K562 (cell line): ENCODE measurements around the gene AGAP4.
"Not testable (repeated sequence)": the region's sequence is repeated elsewhere in the genome, so short reads cannot be mapped to it uniquely, and the experiment has no call there.

ENCODE experiments used
- KAT7 ChIP-seq: sonication (generic); formaldehyde crosslinking; IDR thresholded peaks from 2 replicates; pipeline ENCODE4 v1.8.0; 2022; ENCODE audit warnings: missing genetic modification reagents, mild to moderate bottlenecking, borderline replicate concordance
- MYC ChIP-seq, 2 experiments: fragments of 250-450 bp in 1 of 2; sonication (Bioruptor Pico) in 1 of 2; IDR thresholded peaks; 2 replicates each; pipeline versions ENCODE4 v1.5.1 to v1.6.1; 2012 to 2021; ENCODE audit warnings: low read depth in 2 of 2, borderline replicate concordance in 1 of 2, improper control_type of control experiment in 1 of 2, low read length in 1 of 2, mild to moderate bottlenecking in 1 of 2, moderate library complexity in 1 of 2
- NR2C1 ChIP-seq, 2 experiments: fragments of 450-650 bp; IDR thresholded peaks; 2 replicates each; pipeline ENCODE4 v1.6.1; 2017; ENCODE audit warnings: mild to moderate bottlenecking in 2 of 2, antibody characterized with exemption in 1 of 2, inconsistent platforms in 1 of 2, missing compliant biosample characterization in 1 of 2, missing genetic modification characterization in 1 of 2
- PHF21A ChIP-seq: fragments of 450-650 bp; IDR thresholded peaks from 2 replicates; pipeline ENCODE4 v1.6.1; 2017; ENCODE audit warnings: low read depth, borderline replicate concordance
- POLR2AphosphoS2 ChIP-seq: IDR thresholded peaks from 2 replicates; pipeline ENCODE4 v1.6.1; 2012; ENCODE audit warnings: low read length, improper control_type of control experiment
- U2AF1 ChIP-seq: fragments of 200-400 bp; formaldehyde crosslinking; optimal IDR thresholded peaks from 2 replicates; pipeline ENCODE3; 2017; ENCODE audit warnings: mild to moderate bottlenecking, low read depth, low read length, moderate library complexity
- ZNF274 ChIP-seq: IDR thresholded peaks from 2 replicates; pipeline ENCODE4 v1.6.1; 2011; ENCODE audit warnings: low read depth, mild to moderate bottlenecking, low read length, moderate library complexity, borderline replicate concordance
- ZNF3 ChIP-seq: fragments of 250-450 bp; sonication (Bioruptor Pico); IDR thresholded peaks from 2 replicates; pipeline ENCODE4 v1.5.0; 2021; ENCODE audit warnings: mild to moderate bottlenecking, moderate library complexity
- TF ChIP-seq, protein P1 (sequence below), 3 experiments: IDR thresholded peaks in 2 of 3; conservative IDR thresholded peaks in 1 of 3; 2 replicates each; pipeline ENCODE4 v1.5.1; 2011 to 2012; ENCODE audit warnings: low read length in 3 of 3, mild to moderate bottlenecking in 3 of 3, control low read depth in 2 of 3, improper control_type of control experiment in 1 of 3, inconsistent platforms in 1 of 3, low read depth in 1 of 3, mixed read lengths in 1 of 3, moderate library complexity in 1 of 3; ENCODE audit not compliant: insufficient read depth in 2 of 3
- TF ChIP-seq, protein P2 (sequence below): sonication (generic); formaldehyde crosslinking; IDR thresholded peaks from 2 replicates; pipeline ENCODE4 v1.8.1; 2022; ENCODE audit warnings: missing genetic modification reagents
- TF ChIP-seq, protein P3 (sequence below): sonication (generic); IDR thresholded peaks from 2 replicates; pipeline ENCODE4 v1.6.1; 2016

DNA sequence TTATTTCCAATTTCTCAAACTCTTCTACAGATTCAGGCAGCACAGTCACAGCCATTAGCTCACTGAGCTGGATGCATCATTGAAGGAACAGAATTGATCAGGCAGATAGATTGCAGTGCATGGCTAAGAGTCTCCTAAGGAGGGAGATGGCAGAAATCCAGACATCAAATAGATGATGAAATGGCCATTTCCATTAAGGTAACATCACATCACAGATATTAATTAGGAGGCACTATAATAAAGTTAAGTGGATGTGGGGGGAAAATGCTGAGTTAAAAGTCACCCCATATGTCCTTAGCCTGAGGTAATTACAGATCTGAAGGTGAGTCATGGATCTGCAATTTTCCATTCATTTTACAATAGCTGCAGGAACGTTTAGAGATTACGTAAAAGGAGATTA lies 35.6 kb upstream of the AGAP4 start:
- TF ChIP-seq ZNF3 (CRISPR knock-in tag); NR2C1 (IDR thresholded peaks at IDR 0.05); NR2C1 (tag; IDR thresholded peaks at IDR 0.05); KAT7 (CRISPR knock-in tag); U2AF1; POLR2AphosphoS2; MYC (IDR thresholded peaks at IDR 0.05; ENCODE audit: low read depth, low read length); MYC (CRISPR knock-in tag; IDR thresholded peaks at IDR 0.05; ENCODE audit: borderline replicate concordance, low read depth); PHF21A; ZNF274: not testable (repeated sequence)
- TF ChIP-seq, protein P1, sequence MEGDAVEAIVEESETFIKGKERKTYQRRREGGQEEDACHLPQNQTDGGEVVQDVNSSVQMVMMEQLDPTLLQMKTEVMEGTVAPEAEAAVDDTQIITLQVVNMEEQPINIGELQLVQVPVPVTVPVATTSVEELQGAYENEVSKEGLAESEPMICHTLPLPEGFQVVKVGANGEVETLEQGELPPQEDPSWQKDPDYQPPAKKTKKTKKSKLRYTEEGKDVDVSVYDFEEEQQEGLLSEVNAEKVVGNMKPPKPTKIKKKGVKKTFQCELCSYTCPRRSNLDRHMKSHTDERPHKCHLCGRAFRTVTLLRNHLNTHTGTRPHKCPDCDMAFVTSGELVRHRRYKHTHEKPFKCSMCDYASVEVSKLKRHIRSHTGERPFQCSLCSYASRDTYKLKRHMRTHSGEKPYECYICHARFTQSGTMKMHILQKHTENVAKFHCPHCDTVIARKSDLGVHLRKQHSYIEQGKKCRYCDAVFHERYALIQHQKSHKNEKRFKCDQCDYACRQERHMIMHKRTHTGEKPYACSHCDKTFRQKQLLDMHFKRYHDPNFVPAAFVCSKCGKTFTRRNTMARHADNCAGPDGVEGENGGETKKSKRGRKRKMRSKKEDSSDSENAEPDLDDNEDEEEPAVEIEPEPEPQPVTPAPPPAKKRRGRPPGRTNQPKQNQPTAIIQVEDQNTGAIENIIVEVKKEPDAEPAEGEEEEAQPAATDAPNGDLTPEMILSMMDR (IDR thresholded peaks at IDR 0.05 in 2 of 3, conservative IDR thresholded peaks at IDR 0.05 in 1 of 3; ENCODE audit: insufficient read depth in 2 of 3, low read depth in 1 of 3, low read length in 3 of 3) = not testable (repeated sequence)
- TF ChIP-seq, protein P2, sequence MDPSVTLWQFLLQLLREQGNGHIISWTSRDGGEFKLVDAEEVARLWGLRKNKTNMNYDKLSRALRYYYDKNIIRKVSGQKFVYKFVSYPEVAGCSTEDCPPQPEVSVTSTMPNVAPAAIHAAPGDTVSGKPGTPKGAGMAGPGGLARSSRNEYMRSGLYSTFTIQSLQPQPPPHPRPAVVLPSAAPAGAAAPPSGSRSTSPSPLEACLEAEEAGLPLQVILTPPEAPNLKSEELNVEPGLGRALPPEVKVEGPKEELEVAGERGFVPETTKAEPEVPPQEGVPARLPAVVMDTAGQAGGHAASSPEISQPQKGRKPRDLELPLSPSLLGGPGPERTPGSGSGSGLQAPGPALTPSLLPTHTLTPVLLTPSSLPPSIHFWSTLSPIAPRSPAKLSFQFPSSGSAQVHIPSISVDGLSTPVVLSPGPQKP = not testable (repeated sequence)
- TF ChIP-seq, protein P3, sequence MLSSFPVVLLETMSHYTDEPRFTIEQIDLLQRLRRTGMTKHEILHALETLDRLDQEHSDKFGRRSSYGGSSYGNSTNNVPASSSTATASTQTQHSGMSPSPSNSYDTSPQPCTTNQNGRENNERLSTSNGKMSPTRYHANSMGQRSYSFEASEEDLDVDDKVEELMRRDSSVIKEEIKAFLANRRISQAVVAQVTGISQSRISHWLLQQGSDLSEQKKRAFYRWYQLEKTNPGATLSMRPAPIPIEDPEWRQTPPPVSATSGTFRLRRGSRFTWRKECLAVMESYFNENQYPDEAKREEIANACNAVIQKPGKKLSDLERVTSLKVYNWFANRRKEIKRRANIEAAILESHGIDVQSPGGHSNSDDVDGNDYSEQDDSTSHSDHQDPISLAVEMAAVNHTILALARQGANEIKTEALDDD = not testable (repeated sequence)
